ENCODE data around the gene TTC21A. TPM values are rescaled to one million over a fixed set of nuclear protein-coding genes. Genes with fewer than 3 reads are reported as not detected.

Gene TTC21A
- total RNA-seq, 1 experiment from 2014 or later, result 5.6 TPM

- TF ChIP-seq CTCF (IDR thresholded peaks at IDR 0.05 in 2 of 3, conservative IDR thresholded peaks at IDR 0.05 in 1 of 3; ENCODE audit: borderline replicate concordance in 1 of 3, insufficient read depth in 1 of 3, low read depth in 2 of 3, low read length in 2 of 3) (no peak), SIN3A (IDR thresholded peaks at IDR 0.05; ENCODE audit: low read depth) (no peak), POLR2AphosphoS5 (IDR thresholded peaks at IDR 0.05; ENCODE audit: low read depth, low read length) (no peak), JUND (IDR thresholded peaks at IDR 0.05) (no peak), ZNF274 (IDR thresholded peaks at IDR 0.05; ENCODE audit: low read depth, low read length) (no peak)
Observed at GRCh38 chr3:39165518-39165917, 58.0 kb downstream of the TTC21A start (continued).

DNA sequence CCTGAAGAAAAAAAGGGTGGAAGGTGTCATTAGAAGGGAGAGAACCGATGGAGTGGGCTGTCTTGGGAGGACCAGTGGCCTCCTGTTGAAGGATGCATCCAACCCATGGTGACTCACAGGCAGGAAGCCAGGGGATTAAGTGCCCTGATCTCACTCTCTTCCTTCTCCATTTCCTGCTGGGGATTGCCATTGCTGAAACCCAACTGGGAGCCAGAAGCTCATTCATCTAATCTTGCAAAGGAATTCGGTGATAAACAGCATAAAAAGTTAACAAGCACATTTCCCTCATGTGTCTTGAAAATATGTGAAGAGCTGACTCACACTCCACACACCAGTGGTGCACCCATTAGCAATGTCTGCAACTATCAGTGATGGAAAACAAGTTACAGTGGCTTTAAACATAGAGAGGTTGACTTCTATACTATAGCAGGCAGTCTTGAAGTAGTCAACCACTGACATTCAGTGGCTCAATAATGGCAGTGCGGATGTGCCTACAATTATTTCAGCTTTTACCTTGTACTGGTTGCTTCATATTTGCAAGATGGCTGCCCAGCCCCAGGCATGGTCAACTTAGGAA, 58.7 kb downstream of the TTC21A start:
- intact Hi-C loops (cut with micrococcal nuclease), result no loop called here
- no peaks in the 10 kb centered on the region for H3K27me3 ChIP-seq (ENCODE audit: insufficient read depth, low read length)
- H3K9me3 ChIP-seq (ENCODE audit: control insufficient read depth in 1 of 2, insufficient read depth in 1 of 2, low read depth in 1 of 2, low read length in 2 of 2), result no peaks in the 10 kb centered on the region
- H3K9me2 ChIP-seq (ENCODE audit: insufficient read depth), result no peaks in the 10 kb centered on the region
- ChIA-PET POLR2A (interaction anchor here (1.2 kb wide), 1 partner anchor 12 kb away, joined by 4 read pairs; no protein-coding TSS in a partner anchor), CTCF (interaction anchor here (1.3 kb wide), 1 partner anchor 122 kb away, joined by 3 read pairs; no protein-coding TSS in a partner anchor), RAD21 (ENCODE audit: low non-redundant PET in 1 of 2, low total read pairs in 2 of 2, uncharacterized antibody in 2 of 2, unreplicated experiment in 2 of 2) (no interaction called here)
- peak overlapping the region; percentile 84 for H2AFZ ChIP-seq (ENCODE audit: low read depth, low read length, poor library complexity, severe bottlenecking)
- H3K4me1 ChIP-seq (ENCODE audit: control insufficient read depth in 1 of 2, insufficient read depth in 2 of 2, low read length in 2 of 2), result peaks cover 4 to 15% of the 10 kb centered on the region in 2 experiments; a peak in 3 of 4 replicates
- peak overlapping the region; percentile 40 for H3K4me2 ChIP-seq (ENCODE audit: low read length)
- no peak overlapping the region for H3K27ac ChIP-seq (ENCODE audit: low read depth, low read length)
- DNase-seq (ENCODE audit: low read depth, low spot score) (no peak), ATAC-seq (peak; percentile 68)
- BruUV-seq (replicated peaks), result no TSS peak
- no peak overlapping the region for H3K4me3 ChIP-seq (replicated peaks in 1 of 2; ENCODE audit: low read depth in 1 of 2, low read length in 2 of 2)
- no peak overlapping the region for H3K9ac ChIP-seq (ENCODE audit: low read length)
- H3K79me2 ChIP-seq (ENCODE audit: insufficient read depth, low read length), result no peaks in the 10 kb centered on the region
- H4K20me1 ChIP-seq (ENCODE audit: insufficient read depth), result no peaks in the 10 kb centered on the region
- no peaks in the 10 kb centered on the region for H3K36me3 ChIP-seq (ENCODE audit: control insufficient read depth in 1 of 2, insufficient read depth in 2 of 2, low read length in 2 of 2)
- TF ChIP-seq SIN3A (IDR thresholded peaks at IDR 0.05; ENCODE audit: low read depth), result no peak
- no peak for TF ChIP-seq CEBPB (IDR thresholded peaks at IDR 0.05; ENCODE audit: low read depth)
- TF ChIP-seq, protein P1, sequence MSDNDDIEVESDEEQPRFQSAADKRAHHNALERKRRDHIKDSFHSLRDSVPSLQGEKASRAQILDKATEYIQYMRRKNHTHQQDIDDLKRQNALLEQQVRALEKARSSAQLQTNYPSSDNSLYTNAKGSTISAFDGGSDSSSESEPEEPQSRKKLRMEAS (IDR thresholded peaks at IDR 0.05), result no peak
- no peak for TF ChIP-seq EZH2 (IDR thresholded peaks at IDR 0.05)
- TF ChIP-seq, protein P2, sequence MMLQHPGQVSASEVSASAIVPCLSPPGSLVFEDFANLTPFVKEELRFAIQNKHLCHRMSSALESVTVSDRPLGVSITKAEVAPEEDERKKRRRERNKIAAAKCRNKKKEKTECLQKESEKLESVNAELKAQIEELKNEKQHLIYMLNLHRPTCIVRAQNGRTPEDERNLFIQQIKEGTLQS (IDR thresholded peaks at IDR 0.05), result no peak
- 0 out of 2 replicates have a peak, but pooled peaks have one; percentile 30 for TF ChIP-seq CBX3 (IDR thresholded peaks at IDR 0.05; ENCODE audit: low read depth)
- peak; percentile 39; the same call in 1 of the 2 replicates for TF ChIP-seq FOSL1 (IDR thresholded peaks at IDR 0.05; ENCODE audit: low read depth)
- no peak for TF ChIP-seq SRF (IDR thresholded peaks at IDR 0.05; ENCODE audit: low read depth)
- TF ChIP-seq, protein P3, sequence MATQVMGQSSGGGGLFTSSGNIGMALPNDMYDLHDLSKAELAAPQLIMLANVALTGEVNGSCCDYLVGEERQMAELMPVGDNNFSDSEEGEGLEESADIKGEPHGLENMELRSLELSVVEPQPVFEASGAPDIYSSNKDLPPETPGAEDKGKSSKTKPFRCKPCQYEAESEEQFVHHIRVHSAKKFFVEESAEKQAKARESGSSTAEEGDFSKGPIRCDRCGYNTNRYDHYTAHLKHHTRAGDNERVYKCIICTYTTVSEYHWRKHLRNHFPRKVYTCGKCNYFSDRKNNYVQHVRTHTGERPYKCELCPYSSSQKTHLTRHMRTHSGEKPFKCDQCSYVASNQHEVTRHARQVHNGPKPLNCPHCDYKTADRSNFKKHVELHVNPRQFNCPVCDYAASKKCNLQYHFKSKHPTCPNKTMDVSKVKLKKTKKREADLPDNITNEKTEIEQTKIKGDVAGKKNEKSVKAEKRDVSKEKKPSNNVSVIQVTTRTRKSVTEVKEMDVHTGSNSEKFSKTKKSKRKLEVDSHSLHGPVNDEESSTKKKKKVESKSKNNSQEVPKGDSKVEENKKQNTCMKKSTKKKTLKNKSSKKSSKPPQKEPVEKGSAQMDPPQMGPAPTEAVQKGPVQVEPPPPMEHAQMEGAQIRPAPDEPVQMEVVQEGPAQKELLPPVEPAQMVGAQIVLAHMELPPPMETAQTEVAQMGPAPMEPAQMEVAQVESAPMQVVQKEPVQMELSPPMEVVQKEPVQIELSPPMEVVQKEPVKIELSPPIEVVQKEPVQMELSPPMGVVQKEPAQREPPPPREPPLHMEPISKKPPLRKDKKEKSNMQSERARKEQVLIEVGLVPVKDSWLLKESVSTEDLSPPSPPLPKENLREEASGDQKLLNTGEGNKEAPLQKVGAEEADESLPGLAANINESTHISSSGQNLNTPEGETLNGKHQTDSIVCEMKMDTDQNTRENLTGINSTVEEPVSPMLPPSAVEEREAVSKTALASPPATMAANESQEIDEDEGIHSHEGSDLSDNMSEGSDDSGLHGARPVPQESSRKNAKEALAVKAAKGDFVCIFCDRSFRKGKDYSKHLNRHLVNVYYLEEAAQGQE (IDR thresholded peaks at IDR 0.05; ENCODE audit: low read depth), result no peak
- no peak for TF ChIP-seq ZNF274 (IDR thresholded peaks at IDR 0.05; ENCODE audit: low read depth, low read length)
- no peak for TF ChIP-seq YY1 (IDR thresholded peaks at IDR 0.05; ENCODE audit: extremely low read depth, insufficient replicate concordance, low read depth, low read length)
- TF ChIP-seq ELF1 (IDR thresholded peaks at IDR 0.05; ENCODE audit: borderline replicate concordance, low read depth), result no peak
- TF ChIP-seq CTCF (IDR thresholded peaks at IDR 0.05 in 2 of 3, conservative IDR thresholded peaks at IDR 0.05 in 1 of 3; ENCODE audit: borderline replicate concordance in 1 of 3, insufficient read depth in 1 of 3, low read depth in 2 of 3, low read length in 2 of 3), result no peak

Measured in HCT116 (cell line).